IMR-90 (cell line): ENCODE measurements around the gene GRIK1. TPM values are rescaled to one million over a fixed set of nuclear protein-coding genes. Genes with fewer than 3 reads are reported as not detected.

ENCODE experiments used
- ATAC-seq: fragments of 200-7000 bp; cut with Tn5 transposase; 2 replicates; pipeline ENCODE4 v1.9.1; 2020; ENCODE audit warnings: low read depth, mild to moderate bottlenecking, moderate library complexity
- BruUV-seq: library from RNA; stranded (reverse); fragments of 400-500 nt; replicated peaks from 2 replicates; lab custom pipeline; 2021; lab: Mats Ljungman, UMichigan
- CTCF ChIA-PET: fragments of 300-600 bp; formaldehyde crosslinking; extraction: SDS; loops from one replicate; lab custom pipeline; 2021; ENCODE audit warnings: antibody characterized with exemption; lab: Yijun Ruan, JAX
- POLR2A ChIA-PET: fragments of 300-600 bp; sonication (Branson Sonifier 250); formaldehyde crosslinking; loops from one replicate; lab custom pipeline; 2022; ENCODE audit warnings: antibody characterized with exemption; ENCODE audit not compliant: unreplicated experiment; lab: Charles Lee
- DNase-seq: peaks from one replicate; pipeline ENCODE4 v3.0.0; 2013
- H2AFZ ChIP-seq: replicated peaks from 2 replicates; pipeline ENCODE3; 2013; ENCODE audit warnings: low read length, mild to moderate bottlenecking; ENCODE audit not compliant: poor library complexity
- H2AK5ac ChIP-seq: 2 replicates; pipeline ENCODE4 v1.6.1; 2013; ENCODE audit warnings: low read depth, low read length, inconsistent platforms
- H2AK9ac ChIP-seq: replicated peaks from 2 replicates; pipeline ENCODE3; 2013; ENCODE audit warnings: mild to moderate bottlenecking, low read depth, low read length, moderate library complexity; ENCODE audit not compliant: poor library complexity
- H2BK120ac ChIP-seq: 2 replicates; pipeline ENCODE4 v1.6.1; 2013; ENCODE audit warnings: low read depth, low read length, inconsistent platforms
- H2BK15ac ChIP-seq: 3 replicates; pipeline ENCODE4 v1.6.1; 2013; ENCODE audit warnings: low read depth, low read length, inconsistent platforms
- H2BK20ac ChIP-seq: 2 replicates; pipeline ENCODE4 v1.6.1; 2013; ENCODE audit warnings: low read depth, mild to moderate bottlenecking, inconsistent platforms, low read length, moderate library complexity
- H2BK5ac ChIP-seq: 2 replicates; pipeline ENCODE4 v1.6.1; 2013; ENCODE audit warnings: mild to moderate bottlenecking, low read depth, low read length, inconsistent platforms; ENCODE audit not compliant: poor library complexity, severe bottlenecking
- H3K14ac ChIP-seq: replicated peaks from 2 replicates; pipeline ENCODE4 v1.6.1; 2013; ENCODE audit warnings: low read depth, low read length, inconsistent platforms
- H3K18ac ChIP-seq: 2 replicates; pipeline ENCODE4 v1.6.1; 2013; ENCODE audit warnings: low read depth, low read length, control low read depth
- H3K23ac ChIP-seq: 2 replicates; pipeline ENCODE4 v1.6.1; 2013; ENCODE audit warnings: low read depth, low read length, inconsistent platforms
- H3K27ac ChIP-seq: 2 replicates; pipeline ENCODE4 v1.5.1; 2013; ENCODE audit warnings: mild to moderate bottlenecking, control low read depth, low read length; ENCODE audit not compliant: insufficient read depth
- H3K27me3 ChIP-seq: 2 replicates; pipeline ENCODE4 v1.6.1; 2013; ENCODE audit warnings: low read length; ENCODE audit not compliant: control insufficient read depth, insufficient read depth
- H3K36me3 ChIP-seq: 2 replicates; pipeline ENCODE4 v1.6.1; 2013; ENCODE audit warnings: low read length, mixed read lengths; ENCODE audit not compliant: control insufficient read depth, insufficient read depth
- H3K4ac ChIP-seq: 2 replicates; pipeline ENCODE4 v1.6.1; 2013; ENCODE audit warnings: low read depth, low read length, inconsistent platforms
- H3K4me1 ChIP-seq: 2 replicates; pipeline ENCODE4 v1.6.1; 2013; ENCODE audit warnings: low read length, mixed read lengths; ENCODE audit not compliant: control insufficient read depth, insufficient read depth
- H3K4me2 ChIP-seq: 2 replicates; pipeline ENCODE4 v1.6.1; 2013; ENCODE audit warnings: low read depth, mild to moderate bottlenecking, control low read depth, low read length, moderate library complexity
- H3K4me3 ChIP-seq: 2 replicates; pipeline ENCODE4 v1.5.1; 2013; ENCODE audit warnings: low read depth, mild to moderate bottlenecking, control low read depth, low read length, moderate library complexity; ENCODE audit not compliant: insufficient read depth
- H3K56ac ChIP-seq: 2 replicates; pipeline ENCODE4 v1.6.1; 2013; ENCODE audit warnings: low read length, inconsistent platforms; ENCODE audit not compliant: insufficient read depth; ENCODE audit errors: extremely low read depth
- H3K79me1 ChIP-seq, 2 experiments: 2 replicates each; pipeline ENCODE4 v1.6.1; 2013; ENCODE audit warnings: low read length in 2 of 2, inconsistent platforms in 1 of 2, low read depth in 1 of 2
- H3K9ac ChIP-seq: 2 replicates; pipeline ENCODE4 v1.6.1; 2013; ENCODE audit warnings: low read depth, low read length, control low read depth
- H3K9me1 ChIP-seq: 2 replicates; pipeline ENCODE4 v1.6.1; 2013; ENCODE audit warnings: low read length, inconsistent platforms; ENCODE audit not compliant: insufficient read depth
- H3K9me3 ChIP-seq: 2 replicates; pipeline ENCODE4 v1.6.1; 2013; ENCODE audit warnings: low read length; ENCODE audit not compliant: control insufficient read depth, insufficient read depth
- H4K20me1 ChIP-seq: 2 replicates; pipeline ENCODE4 v1.6.1; 2013; ENCODE audit warnings: low read length, inconsistent platforms; ENCODE audit not compliant: insufficient read depth
- H4K5ac ChIP-seq: 2 replicates; pipeline ENCODE4 v1.6.1; 2013; ENCODE audit warnings: mild to moderate bottlenecking, low read depth, low read length, control low read depth
- H4K8ac ChIP-seq, 2 experiments: 2 replicates each; pipeline ENCODE4 v1.6.1; 2013; ENCODE audit warnings: low read depth in 2 of 2, low read length in 2 of 2, control low read depth in 1 of 2, inconsistent platforms in 1 of 2
- H4K91ac ChIP-seq: 2 replicates; pipeline ENCODE4 v1.6.1; 2013; ENCODE audit warnings: low read depth, low read length, inconsistent platforms; ENCODE audit not compliant: insufficient read depth
- NFE2L2 ChIP-seq: fragments of 150-350 bp; IDR thresholded peaks from 2 replicates; pipeline ENCODE4 v1.6.1; 2016; ENCODE audit warnings: low read depth, mild to moderate bottlenecking, low read length
- RAD21 ChIP-seq: IDR thresholded peaks from 2 replicates; pipeline ENCODE4 v1.6.1; 2012; ENCODE audit warnings: low read length, improper control_type of control experiment
- RCOR1 ChIP-seq: IDR thresholded peaks from 2 replicates; pipeline ENCODE4 v1.6.1; 2012; ENCODE audit warnings: mild to moderate bottlenecking, low read length, improper control_type of control experiment; ENCODE audit not compliant: insufficient replicate concordance
- WGBS, 2 experiments: methylation state at CpG; one replicate each; pipeline versions ENCODE4 v1.1.5 to v1.1.7; 2013; ENCODE audit warnings: missing lambda C conversion rate in 2 of 2; ENCODE audit not compliant: insufficient read length in 1 of 2; ENCODE audit errors: extremely low coverage in 2 of 2; 5-methylcytosine and 5-hydroxymethylcytosine counted together
- dilution Hi-C: fragments of 300-500 bp; cut with HindIII; formaldehyde crosslinking; loops from one replicate; pipeline ENCODE4 v1.14.3; 2018; ENCODE audit warnings: low sequenced_read_pairs; ENCODE audit not compliant: unreplicated experiment
- in situ Hi-C: fragments of 300-500 bp; cut with MboI; formaldehyde crosslinking; loops from 3 replicates; pipeline ENCODE4 v1.14.3; 2019; ENCODE audit warnings: low sequenced_read_pairs, inconsistent platforms, mixed read lengths
- intact Hi-C: fragments of 100-400 bp; cut with micrococcal nuclease; formaldehyde crosslinking; loops from 2 replicates; pipeline ENCODE4 v1.10.0; 2022
- polyA plus RNA-seq, 3 experiments: library from polyadenylated mRNA; depleted of rRNA; stranded (reverse); fragments of >200 nt; gene quantifications; 2 replicates each; pipeline ENCODE4 v1.2.3, GENCODE V29; 2012; ENCODE audit warnings: low replicate concordance in 1 of 3
- total RNA-seq: library from RNA; depleted of rRNA; stranded (reverse); fragments of >200 nt; gene quantifications from 2 replicates; pipeline ENCODE4 v1.2.3, GENCODE V29; 2012

Gene GRIK1
- total and polyA plus RNA-seq, 2 of the 4 experiments (the other 2 are of a cell fraction): not detected

DNA sequence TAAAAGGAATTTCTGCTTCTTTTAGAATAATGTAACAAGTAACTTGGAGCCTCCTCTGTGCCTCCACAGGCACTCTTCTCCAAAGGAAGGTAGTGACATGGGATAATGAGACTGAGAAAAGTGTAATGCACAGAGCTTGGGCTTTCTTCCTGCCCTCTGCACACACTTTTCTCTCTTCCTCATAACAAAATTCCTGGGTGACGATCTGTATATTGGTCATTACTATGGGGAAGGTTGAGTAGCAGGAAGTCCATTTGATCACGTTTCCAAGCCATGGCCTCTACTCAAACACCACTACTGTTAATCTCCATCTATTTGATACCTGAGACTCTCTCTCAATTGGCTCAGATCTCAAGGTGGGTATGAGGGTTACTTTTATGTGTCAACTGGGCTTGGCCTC lies 113.9 kb downstream of the GRIK1 start:
- H4K20me1 ChIP-seq: no peaks in the 10 kb centered on the region
- H2AFZ ChIP-seq: no peak overlapping the region
- dilution Hi-C loops (no loop called here), in situ Hi-C loops (no loop called here), intact Hi-C loops (no loop called here)
- H3K9me1 ChIP-seq: no peaks in the 10 kb centered on the region
- H3K27me3 ChIP-seq: no peaks in the 10 kb centered on the region; the same call in 1 of the 2 replicates
- H3K79me1 ChIP-seq: no peaks in the 10 kb centered on the region
- ChIA-PET POLR2A (no interaction called here), CTCF (no interaction called here)
- TF ChIP-seq RCOR1: no peak
- no peak for TF ChIP-seq NFE2L2
- no peak for TF ChIP-seq RAD21
- H4K8ac ChIP-seq: no peak overlapping the region
- no peak overlapping the region for H3K4me2 ChIP-seq
- H3K9me3 ChIP-seq: no peaks in the 10 kb centered on the region; the same call in 1 of the 2 replicates
- H3K23ac ChIP-seq: no peak overlapping the region
- no peak overlapping the region for H3K56ac ChIP-seq
- H2BK120ac ChIP-seq: no peak overlapping the region
- H3K4ac ChIP-seq: no peak overlapping the region
- ATAC-seq (no peak), DNase-seq (no peak)
- H3K18ac ChIP-seq: no peak overlapping the region
- H3K4me3 ChIP-seq: no peak overlapping the region
- no peak overlapping the region for H2BK15ac ChIP-seq
- no peak overlapping the region for H4K5ac ChIP-seq
- no peak overlapping the region for H3K9ac ChIP-seq
- H3K14ac ChIP-seq: no peak overlapping the region
- no peak overlapping the region for H2AK5ac ChIP-seq
- no peak overlapping the region for H2BK5ac ChIP-seq
- H2BK20ac ChIP-seq: no peak overlapping the region
- no peak overlapping the region for H4K91ac ChIP-seq
- no peak overlapping the region for H3K27ac ChIP-seq
- no peaks in the 10 kb centered on the region for H3K36me3 ChIP-seq
- no CpG with 5 or more reads among the region's 2 CpGs for WGBS, 2 experiments
- no TSS peak for BruUV-seq
- H3K4me1 ChIP-seq: no peaks in the 10 kb centered on the region
- no peak overlapping the region for H2AK9ac ChIP-seq
